Measurements from ENCODE around the gene VANGL1. TPM values are rescaled to one million over a fixed set of nuclear protein-coding genes. Genes with fewer than 3 reads are reported as not detected.

VANGL1 gene
- total and polyA plus RNA-seq, 9 donors: 1.8 to 11.0 (median 8.8) TPM

GRCh38 chr1:115726161-115726560 is 84.4 kb downstream of the VANGL1 start:
- H3K27ac ChIP-seq: no peak overlapping the region
- no peak for DNase-seq
- no peaks in the 10 kb centered on the region for H3K27me3 ChIP-seq
- peaks cover 10% of the 10 kb centered on the region for H3K4me1 ChIP-seq (ENCODE audit: insufficient read depth)
- H3K36me3 ChIP-seq: no peaks in the 10 kb centered on the region
- no peaks in the 10 kb centered on the region for H3K9me3 ChIP-seq
- 46 to 61% (median 49%) methylated on average over 3 of the region's 3 CpGs for WGBS, 3 donors
- no peak overlapping the region for H3K4me3 ChIP-seq
- no peak for TF ChIP-seq POLR2A (IDR thresholded peaks at IDR 0.05)
- TF ChIP-seq EP300 (IDR thresholded peaks at IDR 0.05): no peak
- no peak for TF ChIP-seq CTCF (IDR thresholded peaks at IDR 0.05)
- intact Hi-C loops (cut with DNase I): no loop called here

- H3K4me1 ChIP-seq (ENCODE audit: insufficient read depth): peaks cover 10% of the 10 kb centered on the region
- H3K9me3 ChIP-seq: no peaks in the 10 kb centered on the region
- DNase-seq: no peak
- no peaks in the 10 kb centered on the region for H3K36me3 ChIP-seq
- intact Hi-C loops (cut with DNase I): no loop called here
- no peak overlapping the region for H3K4me3 ChIP-seq
- no peak for TF ChIP-seq POLR2A (IDR thresholded peaks at IDR 0.05)
- TF ChIP-seq EP300 (IDR thresholded peaks at IDR 0.05): no peak
- TF ChIP-seq CTCF (IDR thresholded peaks at IDR 0.05): no peak
- H3K27ac ChIP-seq: no peak overlapping the region
- H3K27me3 ChIP-seq: no peaks in the 10 kb centered on the region
Measured at GRCh38 chr1:115726570-115726969, 84.8 kb downstream of the VANGL1 start.

GRCh38 chr1:115727706-115728249 is 86.0 kb downstream of the VANGL1 start:
- H3K4me3 ChIP-seq: no peak overlapping the region
- no peak for TF ChIP-seq CTCF (IDR thresholded peaks at IDR 0.05)
- TF ChIP-seq POLR2A (IDR thresholded peaks at IDR 0.05): no peak
- TF ChIP-seq EP300 (IDR thresholded peaks at IDR 0.05): no peak
- H3K36me3 ChIP-seq: no peaks in the 10 kb centered on the region
- H3K4me1 ChIP-seq (ENCODE audit: insufficient read depth): peaks cover 10% of the 10 kb centered on the region
- no peaks in the 10 kb centered on the region for H3K27me3 ChIP-seq
- H3K27ac ChIP-seq: peak overlapping the region in 1 of 2 donors; percentile 35
- H3K9me3 ChIP-seq: no peaks in the 10 kb centered on the region
- intact Hi-C loops (cut with DNase I): no loop called here
- peak; percentile 46 to 81 (median 64) for DNase-seq
- 4 to 13% (median 7%) methylated on average over 7 of the region's 7 CpGs for WGBS, 3 donors

- Histone ChIP-seq H3K4me1 (ENCODE audit: insufficient read depth) (peaks cover 10% of the 10 kb centered on the region), H3K4me3 (no peak overlapping the region), H3K27me3 (no peaks in the 10 kb centered on the region), H3K27ac (peak overlapping the region in 1 of 2 donors; percentile 35), H3K9me3 (no peaks in the 10 kb centered on the region), H3K36me3 (no peaks in the 10 kb centered on the region)
- no peak for DNase-seq
- intact Hi-C loops (cut with DNase I): no loop called here
- TF ChIP-seq POLR2A (IDR thresholded peaks at IDR 0.05): no peak
- TF ChIP-seq EP300 (IDR thresholded peaks at IDR 0.05): no peak
- TF ChIP-seq CTCF (IDR thresholded peaks at IDR 0.05): no peak
- WGBS, 3 donors: 60 to 79% (median 75%) methylated on average over 1 of the region's 1 CpG
Measured at GRCh38 chr1:115728341-115728740, 86.6 kb downstream of the VANGL1 start.
